IgD-negative memory B cell (primary cell): ENCODE measurements around the gene NRAP. TPM values are rescaled to one million over a fixed set of nuclear protein-coding genes. Genes with fewer than 3 reads are reported as not detected.
"Not testable (repeated sequence)": the region's sequence is repeated elsewhere in the genome, so short reads cannot be mapped to it uniquely, and the experiment has no call there.

Source experiments
- H3K27ac Mint-ChIP-seq, 3 donors: one replicate each; pipeline ENCODE4 v1.8.0; 2020 to 2022; ENCODE audit warnings: mild to moderate bottlenecking in 3 of 3, mixed read lengths in 3 of 3, moderate library complexity in 1 of 3
- H3K27me3 Mint-ChIP-seq: one replicate; pipeline ENCODE4 v1.8.0; 2021; ENCODE audit warnings: mixed read lengths
- H3K36me3 Mint-ChIP-seq: one replicate; pipeline ENCODE4 v1.8.0; 2020; ENCODE audit warnings: mild to moderate bottlenecking, mixed read lengths
- H3K4me1 Mint-ChIP-seq, 3 donors: one replicate each; pipeline ENCODE4 v1.8.0; 2020 to 2022; ENCODE audit warnings: mixed read lengths in 3 of 3, mild to moderate bottlenecking in 1 of 3
- H3K4me3 Mint-ChIP-seq, 4 donors: one replicate each; pipeline ENCODE4 v1.8.0; 2020 to 2022; ENCODE audit warnings: mild to moderate bottlenecking in 4 of 4, mixed read lengths in 4 of 4, moderate library complexity in 3 of 4
- H3K9me3 Mint-ChIP-seq, 3 donors: one replicate each; pipeline ENCODE4 v1.8.0; 2020 to 2021; ENCODE audit warnings: mixed read lengths in 3 of 3, mild to moderate bottlenecking in 1 of 3
- polyA plus RNA-seq: library from polyadenylated mRNA; unstranded; fragments of 300-500 nt; fragmentation: Illumina TruSeq; gene quantifications from one replicate; pipeline ENCODE4 v1.2.3, GENCODE V29; 2021

NRAP gene
- polyA plus RNA-seq, 1 donor from 2014 or later = not detected

- H3K9me3 Mint-ChIP-seq = peaks cover 0 to 5% (median 0%) of the 10 kb centered on the region in 3 donors
- H3K27me3 Mint-ChIP-seq = peaks cover 2% of the 10 kb centered on the region
- H3K27ac Mint-ChIP-seq = peak overlapping the region in 1 of 3 donors; percentile 11
These were observed 1.5 kb upstream of the NRAP start for GRCh38 chr10:113665352-113665751.

GRCh38 chr10:113663142-113663541 is 699 bp downstream of the NRAP start:
- Mint-ChIP-seq H3K4me3 (no peak overlapping the region), H3K36me3 (no peaks in the 10 kb centered on the region), H3K27ac (no peak overlapping the region), H3K4me1 (no peaks in the 10 kb centered on the region), H3K9me3 (no peaks in the 10 kb centered on the region), H3K27me3 (peaks cover 7% of the 10 kb centered on the region)

More at GRCh38 chr10:113665352-113665751, 1.5 kb upstream of the NRAP start:
- no peaks in the 10 kb centered on the region for H3K4me1 Mint-ChIP-seq
- H3K36me3 Mint-ChIP-seq = peaks cover 1% of the 10 kb centered on the region
- no peak overlapping the region for H3K4me3 Mint-ChIP-seq

- Mint-ChIP-seq H3K4me3 (no peak overlapping the region), H3K4me1 (no peaks in the 10 kb centered on the region), H3K36me3 (no peaks in the 10 kb centered on the region), H3K27me3 (peaks cover 7% of the 10 kb centered on the region), H3K9me3 (no peaks in the 10 kb centered on the region), H3K27ac (no peak overlapping the region)
These were observed 2.5 kb downstream of the NRAP start for GRCh38 chr10:113661332-113661731.

GRCh38 chr10:113657544-113657943 is 6.3 kb downstream of the NRAP start:
- H3K4me1 Mint-ChIP-seq = no peaks in the 10 kb centered on the region
- peaks cover 6% of the 10 kb centered on the region for H3K27me3 Mint-ChIP-seq
- H3K9me3 Mint-ChIP-seq = no peaks in the 10 kb centered on the region
- H3K4me3 Mint-ChIP-seq = no peak overlapping the region
- no peak overlapping the region for H3K27ac Mint-ChIP-seq
- no peaks in the 10 kb centered on the region for H3K36me3 Mint-ChIP-seq

- H3K36me3 Mint-ChIP-seq = no peaks in the 10 kb centered on the region
- no peaks in the 10 kb centered on the region for H3K4me1 Mint-ChIP-seq
- H3K4me3 Mint-ChIP-seq = no peak overlapping the region
- H3K27me3 Mint-ChIP-seq = peaks cover 7% of the 10 kb centered on the region
- H3K27ac Mint-ChIP-seq = no peak overlapping the region
- H3K9me3 Mint-ChIP-seq = no peaks in the 10 kb centered on the region
These were observed 6.9 kb downstream of the NRAP start for GRCh38 chr10:113656896-113657295.

- not testable (repeated sequence) for H3K27me3 Mint-ChIP-seq, H3K9me3 Mint-ChIP-seq
These were observed 11.4 kb downstream of the NRAP start for GRCh38 chr10:113652456-113652855.

GRCh38 chr10:113651898-113652297 is 11.9 kb downstream of the NRAP start:
- H3K9me3 Mint-ChIP-seq = no peaks in the 10 kb centered on the region
- H3K36me3 Mint-ChIP-seq = no peaks in the 10 kb centered on the region
- H3K27ac Mint-ChIP-seq = no peak overlapping the region
- peaks cover 9% of the 10 kb centered on the region for H3K27me3 Mint-ChIP-seq
- no peaks in the 10 kb centered on the region for H3K4me1 Mint-ChIP-seq
- no peak overlapping the region for H3K4me3 Mint-ChIP-seq

More at GRCh38 chr10:113652456-113652855, 11.4 kb downstream of the NRAP start:
- not testable (repeated sequence) for H3K27ac Mint-ChIP-seq, H3K4me1 Mint-ChIP-seq, H3K4me3 Mint-ChIP-seq, H3K36me3 Mint-ChIP-seq

- Mint-ChIP-seq H3K4me3 (no peak overlapping the region), H3K9me3 (no peaks in the 10 kb centered on the region), H3K27ac (no peak overlapping the region), H3K4me1 (no peaks in the 10 kb centered on the region), H3K27me3 (peaks cover 9% of the 10 kb centered on the region), H3K36me3 (no peaks in the 10 kb centered on the region)
These were observed 12.8 kb downstream of the NRAP start for GRCh38 chr10:113651021-113651420.

GRCh38 chr10:113650172-113650571 is 13.7 kb downstream of the NRAP start:
- no peak overlapping the region for H3K4me3 Mint-ChIP-seq
- H3K9me3 Mint-ChIP-seq = no peaks in the 10 kb centered on the region
- H3K27me3 Mint-ChIP-seq = peaks cover 9% of the 10 kb centered on the region
- no peaks in the 10 kb centered on the region for H3K4me1 Mint-ChIP-seq
- no peaks in the 10 kb centered on the region for H3K36me3 Mint-ChIP-seq
- H3K27ac Mint-ChIP-seq = no peak overlapping the region

- H3K36me3 Mint-ChIP-seq = no peaks in the 10 kb centered on the region
- no peaks in the 10 kb centered on the region for H3K9me3 Mint-ChIP-seq
- no peak overlapping the region for H3K4me3 Mint-ChIP-seq
- no peak overlapping the region for H3K27ac Mint-ChIP-seq
- peaks cover 7% of the 10 kb centered on the region for H3K27me3 Mint-ChIP-seq
- H3K4me1 Mint-ChIP-seq = no peaks in the 10 kb centered on the region
These were observed 15.4 kb downstream of the NRAP start for GRCh38 chr10:113648478-113648877.

GRCh38 chr10:113647812-113648211 is 16.0 kb downstream of the NRAP start:
- no peak overlapping the region for H3K27ac Mint-ChIP-seq
- H3K36me3 Mint-ChIP-seq = no peaks in the 10 kb centered on the region
- H3K9me3 Mint-ChIP-seq = no peaks in the 10 kb centered on the region
- H3K27me3 Mint-ChIP-seq = peaks cover 9% of the 10 kb centered on the region
- no peak overlapping the region for H3K4me3 Mint-ChIP-seq
- no peaks in the 10 kb centered on the region for H3K4me1 Mint-ChIP-seq

- no peaks in the 10 kb centered on the region for H3K36me3 Mint-ChIP-seq
- peaks cover 10% of the 10 kb centered on the region for H3K27me3 Mint-ChIP-seq
- H3K27ac Mint-ChIP-seq = no peak overlapping the region
- no peak overlapping the region for H3K4me3 Mint-ChIP-seq
- H3K4me1 Mint-ChIP-seq = no peaks in the 10 kb centered on the region
- no peaks in the 10 kb centered on the region for H3K9me3 Mint-ChIP-seq
These were observed 17.3 kb downstream of the NRAP start for GRCh38 chr10:113646336-113647201.

GRCh38 chr10:113644185-113645120 is 19.4 kb downstream of the NRAP start:
- H3K36me3 Mint-ChIP-seq = no peaks in the 10 kb centered on the region
- H3K27ac Mint-ChIP-seq = no peak overlapping the region
- H3K4me3 Mint-ChIP-seq = no peak overlapping the region
- H3K27me3 Mint-ChIP-seq = peaks cover 8% of the 10 kb centered on the region
- H3K4me1 Mint-ChIP-seq = no peaks in the 10 kb centered on the region
- no peaks in the 10 kb centered on the region for H3K9me3 Mint-ChIP-seq

- Mint-ChIP-seq H3K27me3 (peaks cover 8% of the 10 kb centered on the region), H3K9me3 (no peaks in the 10 kb centered on the region), H3K4me1 (no peaks in the 10 kb centered on the region), H3K27ac (no peak overlapping the region), H3K36me3 (no peaks in the 10 kb centered on the region), H3K4me3 (no peak overlapping the region)
These were observed 20.7 kb downstream of the NRAP start for GRCh38 chr10:113643183-113643582.

GRCh38 chr10:113641702-113642101 is 22.1 kb downstream of the NRAP start:
- H3K27me3 Mint-ChIP-seq = peaks cover 5% of the 10 kb centered on the region
- no peaks in the 10 kb centered on the region for H3K4me1 Mint-ChIP-seq
- H3K4me3 Mint-ChIP-seq = no peak overlapping the region
- H3K36me3 Mint-ChIP-seq = no peaks in the 10 kb centered on the region
- H3K27ac Mint-ChIP-seq = no peak overlapping the region
- H3K9me3 Mint-ChIP-seq = no peaks in the 10 kb centered on the region
